Liver (tissue), 3 donors: ENCODE measurements around the gene HIPK2.

Source experiments
- GABPA ChIP-seq, 2 donors: IDR thresholded peaks in 1 of 2; conservative IDR thresholded peaks in 1 of 2; 2 replicates each; pipeline ENCODE4 v1.6.1; 2016; ENCODE audit warnings: antibody characterized with exemption in 2 of 2, mild to moderate bottlenecking in 1 of 2, moderate library complexity in 1 of 2
- HNF4A ChIP-seq, 2 donors: conservative IDR thresholded peaks; 2 replicates each; pipeline ENCODE4 v1.6.1; 2016; ENCODE audit warnings: antibody characterized with exemption in 2 of 2, mild to moderate bottlenecking in 2 of 2
- JUND ChIP-seq, 2 donors: IDR thresholded peaks; 2 replicates each; pipeline ENCODE4 v1.6.1; 2016; ENCODE audit warnings: antibody characterized with exemption in 2 of 2
- RAD21 ChIP-seq, 2 donors: IDR thresholded peaks; 2 replicates each; pipeline ENCODE4 v1.6.1; 2016; ENCODE audit warnings: antibody characterized with exemption in 2 of 2, mild to moderate bottlenecking in 2 of 2
- SP1 ChIP-seq: IDR thresholded peaks from 2 replicates; pipeline ENCODE4 v1.6.1; 2018; ENCODE audit warnings: antibody characterized with exemption, mild to moderate bottlenecking
- YY1 ChIP-seq: IDR thresholded peaks from 2 replicates; pipeline ENCODE4 v1.6.1; 2016; ENCODE audit warnings: antibody characterized with exemption, mild to moderate bottlenecking
- TF ChIP-seq, protein P1 (sequence below): fragments of 150-350 bp; IDR thresholded peaks from 2 replicates; pipeline ENCODE4 v1.5.1; 2017; ENCODE audit warnings: improper control_type of control experiment, low read depth, low read length; ENCODE audit not compliant: missing input control
- TF ChIP-seq, protein P2 (sequence below): IDR thresholded peaks from 2 replicates; pipeline ENCODE4 v1.6.1; 2016; ENCODE audit warnings: antibody characterized with exemption
- TF ChIP-seq, protein P3 (sequence below): IDR thresholded peaks from 2 replicates; pipeline ENCODE4 v1.6.1; 2016; ENCODE audit warnings: antibody characterized with exemption, mild to moderate bottlenecking
- donor health status: healthy.
- donor health status: healthy.

DNA sequence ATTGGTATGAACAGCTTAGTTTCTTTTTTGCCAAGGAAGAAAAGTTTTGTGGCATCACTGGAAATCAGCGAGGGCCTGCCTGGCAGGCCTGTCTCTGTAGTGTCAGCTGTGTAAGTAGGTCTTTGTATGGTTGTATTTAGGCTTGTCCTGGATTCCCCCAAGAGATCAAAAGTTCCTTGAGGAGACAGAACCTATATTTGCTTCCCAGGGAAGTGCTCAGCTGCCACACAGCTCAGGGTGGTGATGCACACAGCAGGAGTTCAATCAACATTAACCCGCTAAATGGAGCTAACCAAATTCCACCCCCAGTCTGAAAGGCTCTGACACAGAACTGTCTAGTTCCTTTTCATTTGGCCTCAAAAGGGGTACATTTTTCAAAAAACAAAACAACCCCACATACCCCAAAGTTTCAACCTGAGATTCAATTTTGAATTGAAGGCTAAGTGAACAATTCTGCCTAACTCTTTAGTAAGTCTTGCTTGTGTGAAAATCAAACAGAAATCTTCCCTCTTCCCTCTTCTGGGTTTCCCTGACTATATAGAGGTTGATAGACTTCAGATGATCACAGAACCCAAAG lies 129.9 kb downstream of the HIPK2 start:
- TF ChIP-seq, protein P1, sequence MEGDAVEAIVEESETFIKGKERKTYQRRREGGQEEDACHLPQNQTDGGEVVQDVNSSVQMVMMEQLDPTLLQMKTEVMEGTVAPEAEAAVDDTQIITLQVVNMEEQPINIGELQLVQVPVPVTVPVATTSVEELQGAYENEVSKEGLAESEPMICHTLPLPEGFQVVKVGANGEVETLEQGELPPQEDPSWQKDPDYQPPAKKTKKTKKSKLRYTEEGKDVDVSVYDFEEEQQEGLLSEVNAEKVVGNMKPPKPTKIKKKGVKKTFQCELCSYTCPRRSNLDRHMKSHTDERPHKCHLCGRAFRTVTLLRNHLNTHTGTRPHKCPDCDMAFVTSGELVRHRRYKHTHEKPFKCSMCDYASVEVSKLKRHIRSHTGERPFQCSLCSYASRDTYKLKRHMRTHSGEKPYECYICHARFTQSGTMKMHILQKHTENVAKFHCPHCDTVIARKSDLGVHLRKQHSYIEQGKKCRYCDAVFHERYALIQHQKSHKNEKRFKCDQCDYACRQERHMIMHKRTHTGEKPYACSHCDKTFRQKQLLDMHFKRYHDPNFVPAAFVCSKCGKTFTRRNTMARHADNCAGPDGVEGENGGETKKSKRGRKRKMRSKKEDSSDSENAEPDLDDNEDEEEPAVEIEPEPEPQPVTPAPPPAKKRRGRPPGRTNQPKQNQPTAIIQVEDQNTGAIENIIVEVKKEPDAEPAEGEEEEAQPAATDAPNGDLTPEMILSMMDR: no peak
- TF ChIP-seq SP1: no peak
- TF ChIP-seq, protein P2, sequence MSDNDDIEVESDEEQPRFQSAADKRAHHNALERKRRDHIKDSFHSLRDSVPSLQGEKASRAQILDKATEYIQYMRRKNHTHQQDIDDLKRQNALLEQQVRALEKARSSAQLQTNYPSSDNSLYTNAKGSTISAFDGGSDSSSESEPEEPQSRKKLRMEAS: no peak
- no peak for TF ChIP-seq GABPA (IDR thresholded peaks at IDR 0.05 in 1 of 2, conservative IDR thresholded peaks at IDR 0.05 in 1 of 2)
- TF ChIP-seq RAD21 (IDR thresholded peaks at IDR 0.05): no peak
- TF ChIP-seq HNF4A (conservative IDR thresholded peaks at IDR 0.05): peak in 1 of 2 donors; percentile 28
- TF ChIP-seq, protein P3, sequence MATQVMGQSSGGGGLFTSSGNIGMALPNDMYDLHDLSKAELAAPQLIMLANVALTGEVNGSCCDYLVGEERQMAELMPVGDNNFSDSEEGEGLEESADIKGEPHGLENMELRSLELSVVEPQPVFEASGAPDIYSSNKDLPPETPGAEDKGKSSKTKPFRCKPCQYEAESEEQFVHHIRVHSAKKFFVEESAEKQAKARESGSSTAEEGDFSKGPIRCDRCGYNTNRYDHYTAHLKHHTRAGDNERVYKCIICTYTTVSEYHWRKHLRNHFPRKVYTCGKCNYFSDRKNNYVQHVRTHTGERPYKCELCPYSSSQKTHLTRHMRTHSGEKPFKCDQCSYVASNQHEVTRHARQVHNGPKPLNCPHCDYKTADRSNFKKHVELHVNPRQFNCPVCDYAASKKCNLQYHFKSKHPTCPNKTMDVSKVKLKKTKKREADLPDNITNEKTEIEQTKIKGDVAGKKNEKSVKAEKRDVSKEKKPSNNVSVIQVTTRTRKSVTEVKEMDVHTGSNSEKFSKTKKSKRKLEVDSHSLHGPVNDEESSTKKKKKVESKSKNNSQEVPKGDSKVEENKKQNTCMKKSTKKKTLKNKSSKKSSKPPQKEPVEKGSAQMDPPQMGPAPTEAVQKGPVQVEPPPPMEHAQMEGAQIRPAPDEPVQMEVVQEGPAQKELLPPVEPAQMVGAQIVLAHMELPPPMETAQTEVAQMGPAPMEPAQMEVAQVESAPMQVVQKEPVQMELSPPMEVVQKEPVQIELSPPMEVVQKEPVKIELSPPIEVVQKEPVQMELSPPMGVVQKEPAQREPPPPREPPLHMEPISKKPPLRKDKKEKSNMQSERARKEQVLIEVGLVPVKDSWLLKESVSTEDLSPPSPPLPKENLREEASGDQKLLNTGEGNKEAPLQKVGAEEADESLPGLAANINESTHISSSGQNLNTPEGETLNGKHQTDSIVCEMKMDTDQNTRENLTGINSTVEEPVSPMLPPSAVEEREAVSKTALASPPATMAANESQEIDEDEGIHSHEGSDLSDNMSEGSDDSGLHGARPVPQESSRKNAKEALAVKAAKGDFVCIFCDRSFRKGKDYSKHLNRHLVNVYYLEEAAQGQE: no peak
- no peak for TF ChIP-seq JUND (IDR thresholded peaks at IDR 0.05)
- TF ChIP-seq YY1: no peak
